ENCODE measurements around the gene TBC1D32. TPM values are rescaled to one million over a fixed set of nuclear protein-coding genes. Genes with fewer than 3 reads are reported as not detected.
A peak's percentile ranks its signal among the peaks of the same experiment; 100 is the strongest.
"Not testable (repeated sequence)": the region's sequence is repeated elsewhere in the genome, so short reads cannot be mapped to it uniquely, and the experiment has no call there.

Gene TBC1D32
- total RNA-seq, 2 donors from 2014 or later, result 4.3 to 5.5 TPM

DNA sequence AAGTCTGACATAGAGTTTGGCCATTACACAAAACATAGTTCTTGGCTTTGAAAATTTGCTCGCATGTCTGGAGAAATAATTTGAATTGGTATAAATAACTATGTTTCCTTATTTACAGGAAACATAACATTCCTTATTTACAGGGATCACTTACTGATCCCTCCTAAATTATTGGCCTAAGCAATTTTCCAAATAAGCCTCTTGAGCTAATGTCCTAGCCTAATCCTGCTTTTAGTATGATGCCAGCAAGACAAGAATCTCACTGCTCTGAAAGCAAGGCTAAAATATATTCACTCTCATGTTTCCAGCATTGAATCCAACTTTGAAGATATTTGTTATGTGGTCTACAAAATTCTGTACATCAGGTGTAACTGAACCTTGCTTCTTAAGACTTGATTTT is 4.1 kb upstream of the TBC1D32 start:
- no peak for TF ChIP-seq CTCF (IDR thresholded peaks at IDR 0.05)
- Histone ChIP-seq H3K27ac (no peak overlapping the region), H3K9me3 (no peaks in the 10 kb centered on the region), H3K36me3 (no peaks in the 10 kb centered on the region), H3K4me1 (peaks cover 0 to 10% of the 10 kb centered on the region in 2 donors), H3K4me3 (no peak overlapping the region), H3K27me3 (no peaks in the 10 kb centered on the region)
- DNase-seq (ENCODE audit: low spot score), result no peak

- no peak for TF ChIP-seq CTCF (IDR thresholded peaks at IDR 0.05)
- Histone ChIP-seq H3K9me3 (no peaks in the 10 kb centered on the region), H3K4me1 (peaks cover 0 to 10% of the 10 kb centered on the region in 2 donors), H3K27ac (peak overlapping the region; percentile 87 to 98), H3K27me3 (no peaks in the 10 kb centered on the region), H3K36me3 (no peaks in the 10 kb centered on the region), H3K4me3 (peak overlapping the region; percentile 60 to 73)
- no peak for DNase-seq (ENCODE audit: low spot score)
Observed at GRCh38 chr6:121335087-121336008, 1.1 kb upstream of the TBC1D32 start.

GRCh38 chr6:121333694-121334093 is 586 bp downstream of the TBC1D32 start:
- peak overlapping the region in 1 of 2 donors; percentile 87 for H3K27ac ChIP-seq
- not testable (repeated sequence) for H3K27me3 ChIP-seq; H3K36me3 ChIP-seq; DNase-seq (ENCODE audit: low spot score); H3K9me3 ChIP-seq
- peak overlapping the region; percentile 60 to 73 for H3K4me3 ChIP-seq
- H3K4me1 ChIP-seq, result peaks cover 0 to 10% of the 10 kb centered on the region in 2 donors

- Histone ChIP-seq H3K4me3 (no peak overlapping the region), H3K36me3 (no peaks in the 10 kb centered on the region), H3K9me3 (no peaks in the 10 kb centered on the region), H3K27ac (no peak overlapping the region), H3K4me1 (peaks cover 0 to 10% of the 10 kb centered on the region in 2 donors), H3K27me3 (no peaks in the 10 kb centered on the region)
- no peak for TF ChIP-seq CTCF (IDR thresholded peaks at IDR 0.05)
- DNase-seq (ENCODE audit: low spot score), result no peak
Observed at GRCh38 chr6:121333196-121333595, 1.1 kb downstream of the TBC1D32 start.

- no peak for TF ChIP-seq CTCF (IDR thresholded peaks at IDR 0.05)
- no peaks in the 10 kb centered on the region for H3K27me3 ChIP-seq
Observed at GRCh38 chr6:121330516-121330915, 3.8 kb downstream of the TBC1D32 start.

DNA sequence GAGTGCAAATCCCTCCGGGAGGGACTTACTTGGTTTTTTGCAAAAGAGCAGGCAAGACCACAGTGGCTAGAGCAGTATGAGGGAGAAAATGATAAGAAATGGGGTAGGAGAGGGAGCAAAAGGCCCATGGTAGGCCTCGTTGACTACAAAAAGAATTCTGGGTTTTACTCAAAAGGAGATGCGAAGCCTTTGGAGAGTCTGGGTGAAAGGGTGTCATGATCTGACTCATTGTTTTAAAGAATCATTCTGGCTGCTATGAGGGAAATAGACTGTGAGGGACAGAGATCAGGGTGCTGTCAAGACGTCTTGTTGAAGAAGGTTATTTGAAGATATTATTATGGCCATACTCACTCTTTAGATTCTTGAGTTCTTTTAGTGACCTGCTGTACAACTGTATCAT is 13.0 kb downstream of the TBC1D32 start:
- Histone ChIP-seq H3K4me1 (no peaks in the 10 kb centered on the region), H3K27ac (no peak overlapping the region), H3K4me3 (no peak overlapping the region), H3K9me3 (no peaks in the 10 kb centered on the region), H3K36me3 (no peaks in the 10 kb centered on the region), H3K27me3 (no peaks in the 10 kb centered on the region)
- TF ChIP-seq CTCF (IDR thresholded peaks at IDR 0.05), result no peak
- no peak for DNase-seq (ENCODE audit: low spot score)

More at GRCh38 chr6:121330516-121330915, 3.8 kb downstream of the TBC1D32 start:
- H3K27ac ChIP-seq, result no peak overlapping the region
- H3K4me3 ChIP-seq, result no peak overlapping the region
- H3K9me3 ChIP-seq, result no peaks in the 10 kb centered on the region
- DNase-seq (ENCODE audit: low spot score), result no peak
- no peaks in the 10 kb centered on the region for H3K36me3 ChIP-seq
- H3K4me1 ChIP-seq, result peaks cover 0 to 10% of the 10 kb centered on the region in 2 donors
